Fibroblast of upper back skin (primary cell): ENCODE results near the gene C1QTNF12.
"Not testable (repeated sequence)": the region's sequence is repeated elsewhere in the genome, so short reads cannot be mapped to it uniquely, and the experiment has no call there.

Experiments used
- DNase-seq: peaks from one replicate; pipeline ENCODE4 v3.0.0-alpha.2; 2013

The C1QTNF12 gene

DNA sequence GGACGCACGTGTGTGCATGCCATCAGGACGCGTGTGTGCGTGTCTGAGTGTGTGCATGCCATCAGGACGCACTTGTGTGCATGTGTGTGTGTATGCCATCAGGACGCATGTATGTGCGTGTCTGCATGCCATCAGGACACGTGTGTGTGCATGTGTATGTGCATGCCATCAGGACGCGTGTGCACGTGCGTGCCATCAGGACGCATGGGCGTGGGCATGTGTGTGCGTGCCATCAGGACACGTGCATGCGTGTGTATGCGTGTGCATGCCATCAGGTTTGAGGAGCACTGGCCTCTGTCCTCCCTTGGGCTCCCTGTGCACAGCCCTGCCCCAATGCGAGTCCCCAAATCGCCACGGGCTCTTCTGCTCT lies 12.6 kb upstream of the C1QTNF12 start:
- no peak for DNase-seq

GRCh38 chr1:1256956-1257871 lies 10.7 kb upstream of the C1QTNF12 start:
- no peak for DNase-seq

DNA sequence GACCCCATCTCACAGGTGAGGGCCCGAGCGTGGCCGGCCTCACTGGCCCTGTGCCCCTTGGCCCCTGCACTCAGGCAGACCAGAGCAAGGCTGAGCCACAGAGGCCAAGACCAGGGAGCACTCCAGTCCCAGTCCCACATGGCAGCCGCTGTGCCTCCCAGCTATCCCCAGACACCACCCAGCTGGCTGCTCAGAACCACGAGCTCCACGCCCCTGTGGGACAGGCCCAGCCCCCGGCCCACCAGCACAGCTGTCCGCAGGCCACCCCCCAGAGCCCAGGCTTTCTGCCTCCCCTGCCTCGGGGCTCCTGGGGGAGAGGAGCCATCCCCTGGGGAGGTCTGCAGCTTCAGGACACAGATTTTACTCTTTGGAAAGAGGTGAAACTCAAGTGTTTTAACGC lies 9.1 kb upstream of the C1QTNF12 start:
- no peak for DNase-seq

DNA sequence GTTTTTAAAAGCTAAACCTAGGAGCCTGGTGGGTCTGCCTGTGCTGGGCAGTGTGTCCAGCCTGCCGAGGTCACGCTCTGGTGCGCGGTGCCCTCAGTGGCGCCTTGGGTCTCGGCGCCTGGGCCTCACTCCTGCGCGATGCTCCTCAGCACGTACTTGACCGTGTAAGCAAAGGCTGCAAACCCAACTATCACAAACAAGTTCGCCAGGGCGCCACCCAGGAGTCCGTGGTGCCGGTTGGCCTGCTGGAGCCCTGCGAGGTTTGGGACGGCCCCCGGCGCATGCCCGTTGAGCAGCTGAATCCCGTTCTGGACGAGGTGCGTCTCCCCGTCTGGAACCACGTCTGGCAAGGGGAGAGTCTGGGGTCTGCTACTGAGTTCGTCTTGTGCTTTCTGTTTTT lies 8.6 kb upstream of the C1QTNF12 start:
- DNase-seq, result no peak

DNA sequence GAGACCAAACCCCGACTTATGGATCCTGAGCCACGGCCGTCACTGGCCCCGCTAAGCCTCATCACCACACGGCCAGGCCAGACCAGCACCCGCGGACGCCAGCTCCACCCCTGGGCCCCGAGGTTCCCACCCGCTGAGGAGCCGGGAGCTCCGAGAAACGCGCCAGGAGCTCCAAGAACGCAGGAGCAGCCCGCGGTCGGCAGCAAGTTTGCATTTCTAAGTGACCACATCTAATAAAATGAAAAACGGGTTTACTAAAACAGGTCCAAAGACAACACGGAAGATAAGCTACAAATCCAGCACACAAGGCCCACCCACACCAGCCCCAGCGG lies 8.1 kb upstream of the C1QTNF12 start:
- DNase-seq, result no peak

DNA sequence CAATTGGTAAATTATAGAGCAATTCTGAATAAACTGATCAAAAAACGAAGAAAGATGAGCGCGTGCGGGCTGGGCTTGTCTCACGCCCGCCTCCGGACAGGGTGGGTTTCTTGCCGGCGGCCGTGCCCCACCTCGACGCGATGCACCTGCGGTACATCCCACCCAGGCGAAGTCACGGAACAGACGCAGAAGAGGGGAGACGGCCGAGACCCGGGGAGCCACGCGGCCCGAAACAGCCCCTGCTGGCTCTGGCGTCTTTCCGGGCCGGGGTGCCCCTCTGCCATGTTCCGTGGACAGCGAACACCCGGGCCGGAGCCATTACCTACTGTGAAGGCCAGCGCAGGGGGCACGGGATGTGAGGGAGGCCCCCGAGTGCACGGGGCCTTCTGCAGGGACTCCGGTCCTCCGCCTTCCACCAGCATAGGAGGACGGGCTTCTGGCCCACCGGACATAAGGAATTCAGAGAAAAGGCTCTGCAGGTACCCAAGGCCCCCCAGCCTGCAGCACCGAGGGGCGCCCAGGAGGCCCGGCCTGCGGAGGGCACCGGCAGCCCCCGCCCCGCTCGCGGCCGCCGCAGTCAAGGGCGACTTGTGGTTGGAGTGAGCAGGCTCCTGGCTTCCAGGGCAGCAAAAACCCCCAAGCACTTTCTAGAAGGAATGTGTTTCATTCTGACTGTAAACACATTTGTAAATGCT lies 7.6 kb upstream of the C1QTNF12 start:
- no peak for DNase-seq

DNA sequence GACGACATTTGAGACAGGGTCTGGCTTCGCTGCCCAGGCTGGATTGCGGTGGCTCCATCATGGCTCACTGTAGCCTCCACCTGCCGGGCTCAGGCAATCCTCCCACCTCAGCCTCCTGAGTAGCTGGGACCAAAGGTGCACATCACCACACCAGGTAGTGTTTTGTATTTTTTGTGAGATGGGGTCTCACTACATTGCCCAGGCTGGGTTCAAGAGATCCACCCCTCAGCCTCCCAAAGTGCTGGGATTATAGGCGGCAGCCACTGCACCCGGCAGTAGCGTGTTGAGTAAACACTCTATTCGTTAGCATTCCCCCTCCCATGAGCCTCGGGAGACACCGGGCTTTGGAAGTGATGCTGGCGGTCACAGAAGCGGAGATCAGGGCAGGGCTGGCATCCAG lies 6.8 kb upstream of the C1QTNF12 start:
- DNase-seq, result no peak

GRCh38 chr1:1250786-1251284 lies 4.3 kb upstream of the C1QTNF12 start:
- no peak for DNase-seq

DNA sequence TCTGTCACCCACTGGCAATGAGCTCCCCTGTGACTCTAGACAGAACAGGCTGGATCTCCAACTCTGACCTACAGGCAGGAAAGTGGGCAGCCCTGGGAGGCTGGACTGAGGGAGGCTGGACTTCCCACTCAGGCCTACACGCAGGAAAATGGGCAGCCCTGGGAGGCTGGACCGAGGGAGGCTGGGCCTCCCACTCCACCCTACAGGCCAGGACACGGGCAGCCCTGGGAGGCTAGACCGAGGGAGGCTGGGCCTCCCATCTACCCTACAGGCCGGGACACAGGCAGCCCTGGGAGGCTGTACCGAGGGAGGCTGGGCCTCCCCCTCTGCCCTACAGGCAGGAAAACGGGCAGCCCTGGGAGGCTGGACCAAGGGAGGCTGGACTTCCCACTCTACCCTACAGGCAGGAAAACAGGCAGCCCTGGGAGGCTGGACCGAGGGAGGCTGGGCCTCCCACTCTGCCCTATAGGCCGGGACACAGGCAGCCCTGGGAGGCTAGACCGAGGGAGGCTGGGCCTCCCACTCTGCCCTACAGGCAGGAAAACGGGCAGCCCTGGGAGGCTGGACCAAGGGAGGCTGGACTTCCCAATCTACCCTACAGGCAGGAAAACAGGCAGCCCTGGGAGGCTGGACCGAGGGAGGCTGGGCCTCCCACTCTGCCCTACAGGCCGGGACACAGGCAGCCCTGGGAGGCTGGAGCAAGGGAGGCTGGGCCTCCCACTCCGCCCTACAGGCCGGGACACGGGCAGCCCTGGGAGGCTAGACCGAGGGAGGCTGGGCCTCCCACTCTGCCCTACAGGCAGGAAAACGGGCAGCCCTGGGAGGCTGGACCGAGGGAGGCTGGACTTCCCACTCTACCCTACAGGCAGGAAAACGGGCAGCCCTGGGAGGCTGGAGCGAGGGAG lies 1.7 kb upstream of the C1QTNF12 start:
- DNase-seq, result not testable (repeated sequence)

DNA sequence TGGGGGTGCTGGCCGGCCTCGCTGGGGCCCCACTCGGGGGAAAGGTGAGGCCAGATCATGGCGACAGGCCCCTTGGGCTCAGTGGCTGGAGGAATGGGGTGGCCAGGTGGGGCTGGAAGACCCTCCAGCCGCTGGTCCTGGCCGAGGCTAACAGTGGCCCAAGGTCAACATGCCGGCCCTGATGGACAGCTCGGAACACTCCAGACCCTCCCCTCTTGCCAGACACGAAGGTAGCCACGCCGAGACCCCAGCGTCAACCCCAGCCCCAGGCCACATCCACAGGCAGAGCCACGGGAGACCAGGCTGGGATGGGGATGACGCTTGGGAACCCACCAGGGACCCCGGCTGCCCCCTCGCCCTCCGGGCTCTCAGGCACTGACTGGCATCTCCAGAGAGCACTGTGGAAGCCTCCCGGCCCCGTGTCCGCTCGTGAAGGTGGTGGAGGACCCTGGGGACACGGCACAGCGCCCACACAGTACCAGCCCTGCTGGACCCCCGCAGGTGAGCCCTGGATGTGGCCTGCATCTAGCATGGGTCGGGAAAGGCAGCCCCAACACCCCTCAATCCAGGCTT lies 905 bp upstream of the C1QTNF12 start:
- no peak for DNase-seq

DNA sequence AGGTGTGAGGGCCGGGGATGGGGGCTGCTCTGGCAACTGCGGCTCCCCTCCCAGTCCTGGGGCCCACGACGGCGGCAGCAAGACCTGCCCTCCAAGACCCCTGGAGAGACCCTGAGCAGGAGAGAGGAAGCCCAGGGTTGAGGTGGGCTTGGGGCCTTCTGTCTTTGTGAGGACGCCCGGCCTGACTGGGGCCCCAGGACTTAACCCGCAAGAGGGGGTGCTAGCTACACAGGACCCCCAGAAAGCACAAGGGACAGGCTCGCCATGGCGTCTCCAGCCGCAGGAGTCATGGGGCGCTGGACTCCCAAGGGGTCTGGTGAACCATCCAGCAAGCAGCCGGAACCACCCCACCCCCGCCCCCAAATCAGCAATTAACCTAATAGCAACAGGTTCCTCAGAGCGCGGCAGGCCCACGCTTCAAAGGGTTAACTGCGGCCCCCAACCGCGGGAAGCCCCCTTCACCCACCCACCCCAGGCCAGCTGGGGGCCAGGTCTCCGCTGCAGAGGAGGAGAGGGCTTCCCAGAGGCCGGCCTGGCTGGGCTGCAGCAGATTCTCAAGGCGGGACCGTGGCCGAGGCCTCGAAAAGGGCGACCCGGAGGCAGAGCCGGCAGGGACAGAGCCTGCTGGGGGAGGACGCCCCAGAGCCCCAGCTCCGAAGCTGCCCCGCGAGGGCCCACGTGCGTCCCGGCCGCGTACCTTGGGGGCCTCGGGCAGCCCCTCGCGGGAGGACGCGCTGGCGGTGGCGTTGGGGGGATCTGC lies 525 bp downstream of the C1QTNF12 start:
- no peak for DNase-seq

DNA sequence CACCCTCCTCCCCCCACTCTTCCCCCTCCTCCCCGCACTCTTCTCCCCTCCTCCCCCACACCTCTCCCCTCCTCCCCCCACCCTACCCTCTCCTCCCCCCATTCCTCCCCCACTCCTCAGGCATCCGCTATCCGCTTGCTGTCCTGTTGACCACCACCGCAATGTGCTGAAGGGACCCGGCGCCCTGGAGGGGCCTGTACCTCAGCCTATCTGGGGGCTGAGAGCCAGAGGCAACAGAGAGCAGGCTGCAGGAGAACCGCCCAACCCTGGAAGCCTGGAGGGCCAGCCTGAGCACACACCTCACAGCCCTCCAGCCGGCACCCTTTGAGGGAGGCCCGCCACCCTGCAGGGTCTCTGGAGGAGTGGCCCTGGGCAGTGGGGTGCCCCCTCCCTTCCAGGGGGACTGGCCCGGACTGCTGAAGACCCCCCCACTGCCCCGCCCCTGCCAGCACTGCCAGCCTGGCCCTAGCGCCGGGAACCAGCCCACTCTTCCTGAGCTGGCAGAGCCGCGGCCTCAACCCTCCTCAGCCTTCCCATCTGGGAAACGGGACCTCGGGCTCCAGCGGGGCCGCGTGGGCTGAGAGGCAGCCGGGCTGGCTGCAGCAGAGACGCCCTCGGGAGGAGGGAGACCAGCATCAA lies 1.2 kb downstream of the C1QTNF12 start:
- DNase-seq, result no peak

DNA sequence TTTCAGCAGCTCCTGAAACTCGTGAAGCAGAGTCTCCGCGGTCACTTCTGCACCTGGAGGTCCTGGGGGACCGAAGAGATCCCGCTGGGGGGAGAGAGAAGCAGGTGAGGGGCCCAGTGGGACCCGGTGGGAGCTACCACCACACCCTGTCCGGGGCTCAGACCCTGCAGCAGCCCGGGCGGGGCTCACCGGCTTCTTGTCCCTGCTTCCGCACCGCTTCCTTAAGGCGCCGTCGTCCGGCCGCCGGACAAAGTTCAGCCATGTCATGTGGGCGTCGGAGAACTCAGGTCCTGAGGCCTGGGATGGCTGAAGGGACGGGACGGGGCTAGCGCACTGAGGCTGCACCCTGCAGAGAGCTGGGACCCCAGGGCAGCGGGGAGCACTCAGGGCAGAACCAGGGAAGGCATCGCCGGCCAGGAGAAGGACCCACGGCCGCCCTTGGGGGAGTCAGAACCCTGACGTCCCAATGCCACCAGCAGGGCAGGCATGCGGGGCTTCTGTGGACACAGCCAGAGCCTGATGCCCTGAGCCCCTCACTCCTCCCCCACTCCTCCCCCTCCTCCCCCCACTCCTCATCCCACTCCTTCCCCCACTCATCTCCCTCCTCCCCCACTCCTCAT lies 2.2 kb downstream of the C1QTNF12 start:
- no peak for DNase-seq

DNA sequence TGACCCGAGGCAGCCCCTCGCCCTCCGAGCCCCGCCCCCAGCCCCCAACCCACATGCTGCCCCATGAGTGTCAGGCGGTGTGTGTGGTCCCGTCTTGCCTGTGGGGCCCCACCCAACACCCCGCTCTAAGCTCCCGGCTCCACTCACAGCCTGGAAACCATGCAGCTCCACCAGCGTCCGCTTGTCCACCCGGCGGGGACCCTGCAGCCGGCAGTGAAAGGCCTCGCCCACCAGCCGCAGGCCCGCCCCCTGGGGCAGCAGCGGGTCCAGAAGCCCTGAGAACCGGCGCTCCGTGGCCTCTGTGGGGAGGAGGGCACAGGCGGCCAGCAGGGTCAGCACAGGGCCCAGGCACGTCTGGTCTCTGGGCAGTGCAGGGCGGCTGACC lies 2.7 kb downstream of the C1QTNF12 start:
- no peak for DNase-seq

DNA sequence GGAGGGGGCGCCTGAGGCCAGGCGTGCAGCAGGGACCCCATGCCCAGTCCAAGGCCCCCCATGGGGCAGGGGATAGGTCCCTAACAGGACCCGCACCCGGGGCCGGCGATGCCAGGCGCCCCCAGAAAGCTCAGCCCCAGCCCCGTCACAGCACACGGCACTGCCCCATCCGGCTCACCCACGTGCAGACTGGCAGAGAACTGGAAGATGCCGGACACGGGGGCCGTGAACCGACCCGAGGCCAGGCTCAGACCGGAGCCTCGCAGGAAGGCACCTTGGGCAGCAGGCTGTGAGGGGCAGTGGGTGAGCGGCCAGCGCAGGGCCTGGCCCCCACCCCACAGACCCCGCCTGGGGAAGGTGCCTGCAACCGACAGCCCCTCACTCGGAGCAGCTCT lies 3.3 kb downstream of the C1QTNF12 start:
- no peak for DNase-seq

GRCh38 chr1:1242461-1243265 lies 3.9 kb downstream of the C1QTNF12 start:
- DNase-seq, result no peak

DNA sequence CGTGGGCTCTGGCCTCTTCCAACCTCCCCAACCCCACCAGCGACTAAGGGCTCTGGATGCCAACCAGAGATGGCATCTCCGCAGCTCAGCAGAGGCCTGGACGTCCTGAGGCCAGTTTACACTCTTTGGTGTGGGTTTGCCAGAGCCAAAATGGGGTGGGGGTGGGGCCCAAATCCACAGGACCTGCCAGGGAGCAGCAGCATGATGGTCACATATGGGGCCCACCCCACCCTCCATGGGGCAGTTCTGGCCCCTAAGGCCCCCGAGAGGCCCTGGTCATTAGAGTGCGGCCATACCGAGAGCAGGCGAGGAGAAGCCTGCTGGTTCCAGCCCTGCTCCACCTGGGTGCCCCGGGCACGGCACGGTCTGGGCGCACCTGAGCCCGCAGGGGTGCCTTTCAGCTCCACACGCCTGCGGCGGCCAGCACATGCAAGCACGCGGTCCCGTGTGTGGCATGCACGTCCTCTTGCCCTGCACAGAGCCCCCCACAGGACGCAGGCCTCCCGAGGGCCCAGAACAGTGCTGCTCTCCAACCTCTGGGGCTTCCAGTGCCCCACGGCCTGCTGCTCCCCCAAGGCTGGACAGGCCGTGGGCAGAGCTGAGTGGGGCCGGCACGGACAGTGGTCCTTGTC lies 4.8 kb downstream of the C1QTNF12 start:
- DNase-seq, result no peak

GRCh38 chr1:1240822-1241587 lies 5.5 kb downstream of the C1QTNF12 start:
- DNase-seq, result no peak

DNA sequence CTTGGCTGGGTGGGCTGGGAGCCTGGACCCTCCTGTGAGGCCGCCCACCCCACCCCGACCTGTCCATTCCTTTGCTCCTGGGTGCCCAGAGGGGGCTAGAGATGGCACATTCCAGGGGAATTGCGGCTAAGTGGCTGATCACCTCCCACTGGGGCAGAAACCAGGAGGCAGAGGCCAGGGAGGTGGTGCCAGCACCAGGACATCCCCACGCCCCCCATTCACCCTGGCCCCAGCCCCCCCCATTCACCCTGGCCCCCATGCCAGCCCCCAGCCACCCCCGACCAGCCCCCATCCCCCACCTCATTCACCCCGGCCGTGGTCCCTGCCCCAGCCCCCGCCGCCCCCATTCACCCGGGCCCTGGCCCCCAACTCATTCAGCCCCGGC lies 6.2 kb downstream of the C1QTNF12 start:
- no peak for DNase-seq
